Measurements from ENCODE around the gene ERO1A. TPM values are rescaled to one million over a fixed set of nuclear protein-coding genes. Genes with fewer than 3 reads are reported as not detected.

The ERO1A gene
- total and polyA plus RNA-seq, 9 of the 15 experiments (the other 6 are each of a cell fraction or from before 2014, with no cell fraction given), result 11.0 to 46.2 (median 27.6) TPM

- H3K27me3 ChIP-seq (ENCODE audit: control insufficient read depth in 2 of 2, insufficient read depth in 2 of 2, low read length in 2 of 2), result no peaks in the 10 kb centered on the region
- H3K9ac ChIP-seq (ENCODE audit: insufficient read depth in 1 of 2, low read depth in 2 of 2, low read length in 2 of 2), result no peak overlapping the region
- H3K4me1 ChIP-seq (replicated peaks in 1 of 2; ENCODE audit: control insufficient read depth in 2 of 2, insufficient read depth in 2 of 2, low read length in 2 of 2), result peaks cover 0 to 11% of the 10 kb centered on the region in 2 experiments; a peak in 3 of 5 replicates
- ATAC-seq (no peak), DNase-seq (ENCODE audit: extremely low read depth in 1 of 4, low spot score in 3 of 4) (no peak), FAIRE-seq (no peak)
- peaks cover 18% of the 10 kb centered on the region for H4K20me1 ChIP-seq (replicated peaks; ENCODE audit: control insufficient read depth, insufficient read depth, low read length)
- no peaks in the 10 kb centered on the region for H3K9me3 ChIP-seq (replicated peaks; ENCODE audit: control insufficient read depth, insufficient read depth, low read depth, low read length)
- in situ Hi-C loops (cut with MboI), result no loop called here
- peaks cover 54% of the 10 kb centered on the region for H3K79me2 ChIP-seq (ENCODE audit: control insufficient read depth, insufficient read depth, low read length)
- WGBS (ENCODE audit: insufficient coverage, low coverage, missing lambda C conversion rate), result 74% methylated on average over 2 of the region's 2 CpGs
- TF ChIP-seq TAL1 (IDR thresholded peaks at IDR 0.05) (no peak), E2F8 (IDR thresholded peaks at IDR 0.05; ENCODE audit: low read depth, partially characterized antibody) (no peak), ZNF644 (tag; IDR thresholded peaks at IDR 0.05; ENCODE audit: low read depth) (no peak), NUFIP1 (IDR thresholded peaks at IDR 0.05; ENCODE audit: partially characterized antibody) (no peak), SRSF9 (IDR thresholded peaks at IDR 0.05; ENCODE audit: borderline replicate concordance, low read depth, low read length) (no peak), SREBF2 (CRISPR knock-in tag; IDR thresholded peaks at IDR 0.05) (no peak), PHF20 (IDR thresholded peaks at IDR 0.05; ENCODE audit: partially characterized antibody) (no peak), GABPB2 (CRISPR knock-in tag; conservative IDR thresholded peaks at IDR 0.05) (no peak), TRIM25 (IDR thresholded peaks at IDR 0.05; ENCODE audit: borderline replicate concordance) (no peak)
- no peak overlapping the region for H2AFZ ChIP-seq (ENCODE audit: low read depth, low read length)
- intact Hi-C loops (cut with micrococcal nuclease), result no loop called here
- H3K36me3 ChIP-seq (ENCODE audit: control insufficient read depth, insufficient read depth, low read length), result peaks cover 13% of the 10 kb centered on the region; the same call in 1 of the 3 replicates
- no peak overlapping the region for H3K4me3 ChIP-seq
- BruUV-seq (replicated peaks), result no TSS peak
- POLR2A ChIA-PET, result interaction anchor here (1.0 kb wide), 1 partner anchor 51 kb away, joined by 3 read pairs; no protein-coding TSS in a partner anchor
- H3K4me2 ChIP-seq (ENCODE audit: insufficient read depth, low read length), result no peak overlapping the region
- CTCF ChIA-PET (ENCODE audit: low intra/inter-chr PET ratio), result no interaction called here
- H3K9me1 ChIP-seq (ENCODE audit: control insufficient read depth, insufficient read depth, low read length), result no peaks in the 10 kb centered on the region
- H3K27ac ChIP-seq (ENCODE audit: extremely low read depth, low read depth, low read length), result no peak overlapping the region
These were observed 11.3 kb downstream of the ERO1A start for GRCh38 chr14:52683985-52684520.

Data from K562 (cell line).